ENCODE results near the gene MYPN.
A peak's percentile ranks its signal among the peaks of the same experiment; 100 is the strongest.
"Not testable (repeated sequence)": the region's sequence is repeated elsewhere in the genome, so short reads cannot be mapped to it uniquely, and the experiment has no call there.

Gene MYPN, protein sequence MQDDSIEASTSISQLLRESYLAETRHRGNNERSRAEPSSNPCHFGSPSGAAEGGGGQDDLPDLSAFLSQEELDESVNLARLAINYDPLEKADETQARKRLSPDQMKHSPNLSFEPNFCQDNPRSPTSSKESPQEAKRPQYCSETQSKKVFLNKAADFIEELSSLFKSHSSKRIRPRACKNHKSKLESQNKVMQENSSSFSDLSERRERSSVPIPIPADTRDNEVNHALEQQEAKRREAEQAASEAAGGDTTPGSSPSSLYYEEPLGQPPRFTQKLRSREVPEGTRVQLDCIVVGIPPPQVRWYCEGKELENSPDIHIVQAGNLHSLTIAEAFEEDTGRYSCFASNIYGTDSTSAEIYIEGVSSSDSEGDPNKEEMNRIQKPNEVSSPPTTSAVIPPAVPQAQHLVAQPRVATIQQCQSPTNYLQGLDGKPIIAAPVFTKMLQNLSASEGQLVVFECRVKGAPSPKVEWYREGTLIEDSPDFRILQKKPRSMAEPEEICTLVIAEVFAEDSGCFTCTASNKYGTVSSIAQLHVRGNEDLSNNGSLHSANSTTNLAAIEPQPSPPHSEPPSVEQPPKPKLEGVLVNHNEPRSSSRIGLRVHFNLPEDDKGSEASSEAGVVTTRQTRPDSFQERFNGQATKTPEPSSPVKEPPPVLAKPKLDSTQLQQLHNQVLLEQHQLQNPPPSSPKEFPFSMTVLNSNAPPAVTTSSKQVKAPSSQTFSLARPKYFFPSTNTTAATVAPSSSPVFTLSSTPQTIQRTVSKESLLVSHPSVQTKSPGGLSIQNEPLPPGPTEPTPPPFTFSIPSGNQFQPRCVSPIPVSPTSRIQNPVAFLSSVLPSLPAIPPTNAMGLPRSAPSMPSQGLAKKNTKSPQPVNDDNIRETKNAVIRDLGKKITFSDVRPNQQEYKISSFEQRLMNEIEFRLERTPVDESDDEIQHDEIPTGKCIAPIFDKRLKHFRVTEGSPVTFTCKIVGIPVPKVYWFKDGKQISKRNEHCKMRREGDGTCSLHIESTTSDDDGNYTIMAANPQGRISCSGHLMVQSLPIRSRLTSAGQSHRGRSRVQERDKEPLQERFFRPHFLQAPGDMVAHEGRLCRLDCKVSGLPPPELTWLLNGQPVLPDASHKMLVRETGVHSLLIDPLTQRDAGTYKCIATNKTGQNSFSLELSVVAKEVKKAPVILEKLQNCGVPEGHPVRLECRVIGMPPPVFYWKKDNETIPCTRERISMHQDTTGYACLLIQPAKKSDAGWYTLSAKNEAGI (N-terminal part only)

DNA sequence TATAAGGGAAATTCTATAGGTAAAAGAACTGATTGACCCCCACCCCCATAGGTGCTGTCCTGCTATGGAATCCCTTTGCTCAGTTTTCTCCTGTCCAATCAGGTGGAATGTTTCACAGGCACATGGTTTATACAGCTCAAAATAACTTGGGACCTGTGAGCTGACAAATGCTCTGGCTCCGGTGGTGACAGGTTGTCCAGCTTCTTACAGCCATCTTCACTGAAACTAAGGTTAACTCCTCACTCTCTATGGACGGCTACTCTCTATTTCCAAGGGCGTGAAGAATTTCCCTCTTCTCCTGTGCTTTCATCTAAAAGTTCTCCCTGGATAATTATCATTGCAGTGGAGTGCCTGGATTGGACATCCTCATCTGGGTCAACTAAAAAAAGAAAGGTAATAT lies at the start of gene MYPN:
Gene MYPN, plus strand, starts transcription at position 158 of the 400 bp plus-strand sequence. CDS start 11,951 bp downstream, outside the sequence.
- no peak for DNase-seq

- DNase-seq: no peak
Observed at GRCh38 chr10:68067029-68067428, 42.3 kb upstream of the MYPN start.

DNA sequence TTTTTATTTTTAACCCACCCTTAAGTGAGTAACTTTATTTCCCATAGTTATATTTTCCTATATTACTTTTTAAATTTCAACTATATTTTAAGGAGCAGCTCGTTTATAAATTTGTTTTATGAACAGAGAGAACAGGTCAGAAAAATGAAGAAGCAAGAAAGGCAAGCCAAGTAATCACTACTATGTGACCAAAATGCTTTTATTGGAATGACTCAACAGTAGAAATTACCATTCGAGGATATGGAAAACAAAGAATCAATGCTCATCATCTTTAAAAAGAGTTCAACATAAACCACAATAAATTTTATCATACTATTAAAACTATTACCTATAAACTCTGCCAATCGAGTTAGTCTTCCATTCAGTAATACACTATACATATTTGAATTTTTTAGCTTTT lies 41.8 kb upstream of the MYPN start:
- DNase-seq: no peak

GRCh38 chr10:68073631-68074030 lies 35.7 kb upstream of the MYPN start:
- no peak for DNase-seq

DNA sequence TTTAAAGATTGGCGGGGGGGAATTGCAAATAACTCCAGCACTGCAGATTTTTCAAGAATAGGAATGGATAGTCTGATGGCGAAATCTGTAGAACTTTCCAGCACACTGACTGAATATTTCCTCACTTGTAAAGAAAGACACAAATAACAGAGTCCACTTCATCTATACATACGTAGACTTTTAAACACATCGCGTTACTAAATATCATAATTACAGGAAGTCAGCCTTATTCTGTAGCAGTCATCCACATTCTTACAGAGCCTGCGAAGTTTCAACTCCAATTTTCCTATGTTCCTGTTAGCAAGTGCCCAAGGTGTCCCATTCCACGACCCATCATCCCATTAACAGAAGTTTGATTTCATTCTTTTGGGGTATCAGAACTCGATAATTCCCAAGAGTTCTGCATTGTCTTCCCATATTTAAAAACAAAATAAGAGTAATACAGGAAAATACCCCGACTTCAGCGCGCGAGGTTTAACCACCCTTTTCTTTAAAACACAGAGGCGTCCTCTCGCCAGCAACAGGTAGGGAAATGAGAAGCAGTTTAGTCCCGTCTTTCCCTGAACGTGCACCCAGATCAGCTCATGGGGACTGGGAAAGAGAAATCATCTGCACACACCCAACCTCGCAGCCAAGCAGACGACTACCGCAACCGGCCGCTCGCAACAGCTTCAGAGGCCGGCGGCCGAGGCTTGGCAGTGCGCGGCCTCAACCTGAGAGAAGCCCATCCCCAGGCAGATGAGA lies 35.1 kb upstream of the MYPN start:
- DNase-seq: peak in 2 of 6 experiments; percentile 20 to 45

GRCh38 chr10:68074775-68075549 lies 34.3 kb upstream of the MYPN start, which contains the start of gene HERC4:
Gene HERC4 (minus strand): TSS chr10:68075283. CDS start chr10:68073108, 2,175 bp downstream.
- DNase-seq: peak; percentile 84 to 92 (median 90)

DNA sequence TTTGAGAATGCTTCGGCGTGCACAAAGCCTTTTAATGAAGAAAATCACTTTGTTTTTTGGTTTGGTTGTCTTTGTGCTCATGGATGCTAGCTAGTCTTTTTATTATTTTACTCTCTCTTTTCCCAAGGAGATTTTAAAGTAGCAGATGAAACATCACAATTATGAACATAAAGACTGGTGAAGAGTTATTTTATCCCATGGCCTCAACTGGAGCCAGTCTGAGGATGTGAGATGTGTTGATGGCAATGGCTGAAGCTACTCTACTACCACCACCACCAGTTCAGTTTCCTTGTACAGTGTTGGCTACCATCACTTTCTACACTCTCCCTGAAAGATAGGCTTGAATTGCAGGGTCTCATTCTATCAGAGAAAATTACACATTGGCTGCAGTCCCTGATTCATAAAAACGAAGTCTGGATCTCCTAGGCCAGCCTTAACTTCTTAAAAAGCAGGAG lies 33.7 kb upstream of the MYPN start:
- no peak for DNase-seq

DNA sequence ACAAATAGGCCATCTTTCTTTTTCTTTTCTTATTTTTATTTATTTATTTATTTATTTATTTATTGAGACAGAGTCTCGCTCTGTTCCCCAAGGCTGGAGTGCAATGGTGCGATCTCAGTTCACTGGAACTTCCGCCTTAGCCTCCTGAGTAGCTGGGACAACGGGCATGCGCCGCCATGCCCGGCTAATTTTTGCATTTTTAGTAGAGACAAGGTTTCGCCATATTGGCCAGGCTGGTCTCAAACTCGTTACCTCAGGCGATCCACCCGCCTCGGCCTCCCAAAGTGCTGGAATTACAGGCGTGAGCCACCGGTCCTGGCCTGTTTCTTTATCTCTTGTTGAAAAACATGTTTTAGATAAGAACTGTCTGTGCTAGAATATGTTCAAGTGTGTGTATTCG lies 33.2 kb upstream of the MYPN start:
- not testable (repeated sequence) for DNase-seq

- no peak for DNase-seq
Observed at GRCh38 chr10:68077026-68077425, 32.3 kb upstream of the MYPN start.

DNA sequence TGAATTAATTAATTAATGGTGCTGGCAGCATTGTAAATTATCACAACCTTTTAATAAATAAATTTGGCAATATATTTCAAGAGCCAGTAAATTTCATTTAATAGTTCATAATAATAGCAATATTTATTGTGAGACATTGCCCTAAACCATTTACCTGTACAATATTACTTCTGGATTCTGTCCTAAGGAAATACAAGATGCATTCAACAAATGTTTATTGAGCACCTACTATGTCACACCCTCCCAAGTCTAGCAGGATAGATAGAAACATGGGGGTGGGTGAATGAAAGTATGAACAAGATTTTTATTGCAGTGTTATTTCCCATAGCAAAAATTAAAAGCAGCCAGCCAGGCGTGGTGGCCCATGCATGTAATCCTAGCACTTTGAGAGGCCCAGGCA lies 29.9 kb upstream of the MYPN start:
- no peak for DNase-seq

DNA sequence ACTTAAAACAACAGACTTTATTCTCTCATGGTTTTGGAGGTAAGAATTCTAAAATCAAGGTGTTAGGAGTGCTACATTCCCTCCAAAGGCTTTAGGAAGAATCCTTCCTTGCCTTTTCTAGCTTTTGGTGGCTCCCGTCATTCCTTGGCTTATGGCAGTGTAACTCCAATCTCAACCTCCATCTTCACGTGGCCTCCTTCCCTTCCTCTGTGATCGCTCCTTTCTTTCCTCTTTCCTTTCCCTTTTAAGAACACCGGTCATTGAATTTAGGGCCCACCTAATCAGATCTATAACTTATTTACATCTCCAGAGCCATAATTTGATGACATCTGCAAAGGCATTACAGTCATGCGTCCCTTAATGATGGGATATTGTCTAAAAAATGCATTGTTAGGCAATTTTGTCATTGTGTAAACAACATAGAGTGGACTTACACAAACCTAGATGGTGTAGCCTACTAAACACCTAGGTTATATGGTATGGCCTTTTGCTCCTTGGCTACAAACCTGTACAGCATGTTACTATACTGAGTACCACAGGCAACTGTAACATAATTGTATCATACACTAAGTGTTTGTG lies 28.3 kb upstream of the MYPN start:
- DNase-seq: no peak

DNA sequence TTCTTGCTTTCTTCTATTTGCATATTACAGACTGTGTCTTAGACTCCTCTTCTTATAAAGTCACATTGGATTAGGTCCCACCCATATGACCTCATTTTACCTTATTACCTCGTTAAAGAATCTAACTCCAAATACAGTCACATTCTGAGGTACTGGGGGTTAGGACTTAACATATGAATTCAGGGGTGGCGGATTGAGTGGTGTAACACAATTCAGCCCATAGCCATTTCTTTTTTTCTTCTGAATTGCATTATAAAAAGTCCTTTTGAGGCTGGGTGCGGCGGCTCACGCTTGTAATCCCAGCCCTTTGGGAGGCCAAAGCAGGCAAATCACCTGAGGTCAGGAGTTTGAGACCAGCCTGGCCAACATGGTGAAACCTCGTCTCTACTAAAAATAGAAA lies 27.4 kb upstream of the MYPN start:
- no peak for DNase-seq

- DNase-seq: no peak
Observed at GRCh38 chr10:68082872-68083271, 26.4 kb upstream of the MYPN start.

GRCh38 chr10:68083953-68084352 lies 25.3 kb upstream of the MYPN start:
- DNase-seq: no peak

- DNase-seq: no peak
Observed at GRCh38 chr10:68084469-68084868, 24.8 kb upstream of the MYPN start.

DNA sequence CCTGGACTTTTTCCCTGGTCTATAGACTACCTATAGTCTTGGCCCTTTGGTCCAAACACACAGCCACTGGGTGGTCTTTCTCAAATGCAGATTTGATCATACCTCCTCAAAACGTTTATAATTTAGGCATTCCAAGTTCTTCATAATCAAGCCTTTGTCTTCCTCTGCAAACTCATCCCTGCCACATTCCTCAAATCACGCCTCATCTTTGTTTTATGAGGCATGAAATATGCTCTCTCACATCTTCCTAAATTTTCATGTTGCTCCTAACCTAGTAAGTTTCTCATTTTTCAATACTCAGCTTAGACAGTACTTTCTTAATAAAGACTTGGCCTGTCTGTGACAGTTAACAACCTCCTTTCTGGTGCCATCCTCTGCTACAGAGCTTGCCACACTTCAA lies 23.3 kb upstream of the MYPN start:
- no peak for DNase-seq

GRCh38 chr10:68086910-68087684 lies 22.2 kb upstream of the MYPN start:
- DNase-seq: no peak

DNA sequence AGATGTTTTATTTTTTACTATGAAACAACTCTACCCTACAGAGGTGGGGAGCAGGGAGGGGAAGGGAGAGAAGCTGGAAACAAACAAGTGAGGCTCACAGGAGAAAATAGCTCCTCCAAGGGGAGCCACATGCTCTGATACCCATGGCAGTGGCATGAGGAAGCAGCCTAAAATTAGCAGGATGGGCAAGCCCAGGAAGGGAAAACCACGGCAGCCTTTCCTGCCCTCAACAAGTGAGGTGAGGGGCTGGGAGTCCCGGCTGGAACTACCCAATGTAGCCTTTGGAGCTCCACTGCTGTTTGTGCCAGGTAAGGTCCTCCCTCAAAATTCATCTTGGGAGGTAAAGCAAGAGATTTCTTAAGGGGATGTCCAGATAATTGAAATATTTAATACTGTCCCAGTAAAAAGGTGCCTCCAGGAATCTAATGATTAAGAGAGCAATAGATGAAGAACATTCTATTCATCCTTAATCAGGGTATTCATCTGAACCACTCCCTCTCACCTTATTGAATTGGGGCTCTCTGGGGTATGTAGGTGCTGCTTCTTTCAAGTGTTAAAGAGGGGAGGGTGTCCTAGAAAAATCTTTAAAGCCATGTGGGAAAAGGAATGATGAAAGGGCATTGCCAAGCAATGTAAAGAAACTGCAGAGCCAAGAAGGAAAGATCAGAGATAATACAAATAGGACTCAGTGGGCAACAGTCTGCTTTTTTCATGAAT lies 21.4 kb upstream of the MYPN start:
- no peak for DNase-seq

GRCh38 chr10:68088740-68089139 lies 20.5 kb upstream of the MYPN start:
- DNase-seq: no peak
